ENCODE measurements around the gene SENP8.

- TF ChIP-seq CTCF (IDR thresholded peaks at IDR 0.05) = no peak
- no peak for TF ChIP-seq POLR2A (IDR thresholded peaks at IDR 0.05)
Measured at GRCh38 chr15:72099155-72099554, 19.0 kb upstream of the SENP8 start.

Measured in testis (tissue), 2 donors.